DMS53 treated with DMSO at 0.1 percent for 48 hours (cell line): ENCODE data around the gene DLGAP4.
A peak's percentile ranks its signal among the peaks of the same experiment; 100 is the strongest.

Experiments
- DNase-seq: peaks from one replicate; lab custom pipeline; 2025; ENCODE audit not compliant: unreplicated experiment; lab: John Stamatoyannopoulos, UW

The DLGAP4 gene

DNA sequence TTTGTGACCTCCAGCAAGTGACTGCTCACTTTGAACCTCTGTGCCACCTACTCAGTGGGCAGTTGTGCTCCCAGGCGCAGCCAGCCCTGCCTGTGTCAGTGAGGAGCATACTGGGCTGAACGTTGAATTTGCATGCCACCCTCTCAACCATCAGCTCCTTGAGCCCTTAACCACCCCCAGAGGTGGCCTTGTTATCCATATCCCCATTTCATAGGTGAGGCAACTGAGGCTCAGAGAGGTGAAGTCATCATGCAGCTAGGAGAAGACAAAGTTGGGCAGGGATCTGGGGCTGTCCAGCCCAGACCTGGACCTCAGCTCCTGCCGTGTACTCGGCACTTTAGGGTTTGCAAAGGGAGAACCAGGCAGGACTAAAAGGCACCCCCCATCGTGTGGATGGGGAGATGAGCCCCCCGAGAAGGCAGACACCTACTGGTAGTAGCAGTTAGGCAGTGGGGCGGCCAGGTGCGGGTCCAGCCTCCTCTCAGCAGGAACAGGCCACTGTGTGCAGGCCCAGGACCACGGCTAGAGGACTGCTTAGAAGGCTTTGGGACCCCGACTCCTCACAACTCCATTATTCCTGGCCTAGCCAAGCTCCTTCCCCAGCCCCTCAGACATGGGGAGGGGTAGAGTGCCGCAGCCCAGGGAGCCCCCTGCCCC, 134.4 kb downstream of the DLGAP4 start:
- no peak for DNase-seq

DNA sequence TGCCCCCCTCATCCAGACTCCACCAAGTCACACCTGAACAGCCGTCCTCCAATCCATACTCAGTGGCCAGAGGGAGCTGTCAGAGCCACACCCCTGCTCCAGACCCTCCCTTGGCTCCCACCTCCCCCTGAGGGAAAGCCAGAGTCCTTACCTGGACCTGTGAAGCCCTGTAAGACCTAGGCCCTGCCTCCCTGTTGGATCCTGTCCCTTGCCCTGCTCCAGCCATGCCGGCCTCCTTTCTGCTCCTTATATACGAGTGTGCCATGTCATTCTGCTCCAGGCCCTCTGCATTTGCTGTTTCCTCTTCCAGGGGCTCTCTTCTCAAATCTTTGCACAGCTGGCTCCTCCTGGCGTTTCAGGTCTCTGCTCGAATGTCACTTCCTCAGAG, 134.9 kb downstream of the DLGAP4 start:
- peak; percentile 22 for DNase-seq

DNA sequence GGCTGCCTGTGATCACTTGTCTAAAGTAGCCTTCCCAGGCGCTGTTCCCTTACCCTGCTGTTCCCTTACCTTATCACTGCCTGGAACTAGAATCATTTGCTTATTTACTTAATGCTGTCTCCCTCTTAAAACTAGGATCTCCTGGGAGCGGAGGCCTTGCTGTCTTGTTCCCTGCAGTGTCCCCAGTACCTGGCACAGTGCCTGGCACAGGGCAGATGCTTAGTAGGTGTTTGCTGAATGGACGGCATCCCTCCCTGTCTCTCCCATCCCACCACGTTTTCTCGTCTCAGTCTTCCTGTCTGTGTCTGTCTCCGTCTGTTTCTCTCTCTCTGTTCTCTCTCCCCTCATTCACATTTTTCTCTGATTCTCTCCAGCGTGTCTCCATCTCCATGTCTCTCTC, 135.3 kb downstream of the DLGAP4 start:
- no peak for DNase-seq

DNA sequence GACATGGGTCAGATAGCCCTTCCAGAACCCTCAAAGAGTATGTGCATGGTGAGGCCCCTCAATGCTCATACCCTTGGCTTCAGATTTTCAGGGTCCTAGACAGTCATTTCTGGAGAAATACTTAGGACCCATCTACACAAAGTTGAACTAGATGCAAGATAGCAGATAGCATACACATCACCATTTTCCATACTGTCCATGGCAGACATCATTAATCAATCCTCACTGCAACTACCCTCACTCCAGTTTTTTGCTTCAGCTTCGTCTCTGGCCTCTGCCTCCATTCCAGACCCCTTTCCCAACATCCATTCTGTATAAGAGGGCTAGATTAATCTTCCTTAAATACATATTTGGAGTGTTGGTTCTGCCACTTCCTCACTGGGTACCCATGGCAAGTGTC, 139.7 kb downstream of the DLGAP4 start:
- DNase-seq, result no peak

DNA sequence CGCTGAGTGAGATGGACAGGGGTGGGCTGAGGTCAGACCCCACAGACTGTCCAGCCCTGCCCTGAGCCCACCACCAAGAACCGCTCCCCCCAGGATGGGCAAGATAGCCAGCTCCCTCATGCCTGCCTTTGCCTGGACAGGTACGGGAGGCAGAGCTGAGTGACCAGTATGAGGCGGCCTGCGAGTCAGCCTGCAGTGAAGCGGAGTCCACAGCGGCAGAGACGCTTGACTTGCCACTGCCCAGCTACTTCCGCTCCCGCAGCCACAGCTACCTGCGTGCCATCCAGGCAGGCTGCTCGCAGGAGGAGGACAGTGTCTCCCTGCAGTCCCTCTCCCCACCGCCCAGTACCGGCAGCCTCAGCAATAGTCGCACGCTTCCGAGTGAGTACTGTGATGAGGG, 140.4 kb downstream of the DLGAP4 start:
- no peak for DNase-seq

DNA sequence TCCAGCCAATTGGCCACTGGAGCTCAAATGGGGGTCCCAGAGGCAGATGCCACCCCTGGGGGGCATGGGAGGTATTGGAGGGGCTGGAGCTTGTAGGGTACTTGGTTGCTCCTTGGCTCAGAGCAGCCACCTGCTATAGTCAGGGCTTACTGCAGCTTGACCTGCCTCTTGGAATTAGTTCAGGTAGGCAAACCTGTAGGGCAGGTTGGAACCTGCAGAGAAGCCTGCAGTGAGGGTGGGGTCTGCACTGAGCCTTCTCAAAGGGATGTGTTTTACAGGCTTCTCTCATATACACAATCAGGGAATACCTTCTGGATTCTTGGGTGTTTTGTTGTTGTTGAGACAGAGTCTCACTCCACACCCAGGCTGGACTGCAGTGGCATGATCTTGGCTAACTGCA, 141.0 kb downstream of the DLGAP4 start:
- no peak for DNase-seq

DNA sequence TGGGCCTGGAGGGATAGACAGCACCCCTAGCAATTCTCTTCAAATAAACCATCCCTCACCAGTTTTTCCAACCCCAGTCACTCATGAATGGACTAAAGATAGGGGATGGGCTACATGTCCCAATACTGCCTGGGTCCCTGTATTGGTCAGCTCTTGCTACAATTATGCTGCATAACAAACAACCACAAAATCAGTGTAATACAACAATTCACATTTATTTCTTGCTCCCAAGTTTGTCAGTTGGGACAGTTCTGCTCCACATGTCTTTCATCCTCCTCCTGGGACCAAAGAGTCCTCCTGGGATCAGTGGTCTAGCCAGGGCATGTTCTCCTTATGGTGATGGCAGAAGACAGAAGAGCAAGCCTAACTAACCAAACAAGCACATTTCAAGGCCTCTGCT, 143.5 kb downstream of the DLGAP4 start:
- no peak for DNase-seq

DNA sequence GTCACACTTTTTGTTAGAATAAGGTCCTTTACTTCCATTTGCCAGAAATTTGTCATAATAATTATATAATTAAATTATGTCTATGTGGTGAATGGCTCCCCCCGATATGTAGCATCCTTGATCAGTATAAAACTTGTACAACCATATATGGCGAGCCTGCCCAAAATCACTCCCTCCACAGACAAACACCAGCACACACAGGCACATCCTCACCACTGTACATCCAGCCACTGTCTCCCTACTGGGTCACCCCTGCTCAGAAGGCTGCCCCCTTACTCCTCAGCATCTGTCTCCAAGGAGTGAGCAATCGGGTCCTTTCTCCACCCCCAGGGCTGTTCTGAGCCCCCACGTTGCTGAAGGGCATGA, 148.2 kb downstream of the DLGAP4 start:
- DNase-seq, result no peak

DNA sequence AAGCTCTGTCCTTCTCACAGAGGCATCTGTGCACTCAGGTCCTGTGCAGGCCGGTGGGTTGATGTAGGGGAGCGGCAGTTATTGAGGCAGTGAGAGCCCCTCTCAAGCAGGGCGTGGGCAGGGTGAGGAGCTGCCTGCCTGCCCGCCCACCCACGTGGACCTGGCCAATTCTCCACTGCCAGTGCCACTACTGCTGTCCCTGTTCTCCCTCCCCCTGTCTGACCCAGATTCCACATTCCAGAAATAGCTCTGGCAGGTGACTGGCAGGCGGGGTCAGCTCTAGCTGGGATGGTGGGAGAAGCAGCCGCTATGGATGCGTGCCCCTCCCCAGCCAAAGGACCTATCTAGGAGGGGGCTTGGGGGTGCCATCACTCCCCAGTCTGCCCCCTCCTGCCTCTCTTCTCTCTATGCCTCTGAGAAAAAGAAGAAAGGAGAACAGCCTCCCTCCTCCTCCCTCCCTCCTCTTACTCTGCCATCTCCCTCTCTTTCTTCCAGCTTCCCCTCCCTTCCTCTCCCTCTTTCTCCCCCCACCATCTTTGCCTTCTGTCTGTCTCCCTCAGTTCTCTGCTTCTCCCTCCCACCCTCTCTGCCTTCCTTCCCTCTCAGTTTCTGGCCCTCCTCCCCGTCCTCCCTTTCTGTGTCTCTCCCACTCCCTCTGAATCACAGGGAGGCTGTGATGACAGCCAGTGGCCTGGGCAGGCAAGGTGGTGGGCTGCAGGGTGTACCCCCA, 148.7 kb downstream of the DLGAP4 start:
- no peak for DNase-seq

DNA sequence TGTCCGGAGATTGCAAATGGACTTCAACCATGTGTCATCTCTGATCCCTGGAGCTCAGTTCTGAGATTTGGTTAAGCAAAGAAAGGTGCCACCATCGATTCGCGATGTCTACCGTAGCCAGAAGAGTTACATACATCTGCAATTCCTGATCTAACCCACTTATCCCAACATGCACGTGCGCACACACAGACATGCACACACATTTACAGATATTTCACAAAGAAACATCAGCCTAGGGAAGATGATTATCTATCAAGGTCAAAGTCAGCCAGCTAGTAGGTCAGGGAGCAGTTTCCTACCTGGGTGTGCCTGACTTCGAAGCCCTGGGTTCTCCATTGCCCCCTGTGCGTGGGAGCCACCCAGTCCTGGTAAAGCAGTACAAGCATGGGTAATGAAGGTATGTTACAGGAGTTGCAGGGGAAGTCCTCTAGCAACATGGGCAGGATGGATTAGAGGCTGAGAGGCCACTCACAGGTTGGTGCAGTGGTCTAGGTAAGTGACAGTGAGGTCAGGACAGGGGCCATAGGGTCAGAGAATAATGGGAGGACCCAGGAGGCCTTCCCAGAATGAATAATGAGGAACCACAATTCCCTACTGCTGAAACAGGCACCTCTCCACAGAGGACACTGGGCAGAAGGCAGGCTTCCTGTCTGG, 150.0 kb downstream of the DLGAP4 start:
- no peak for DNase-seq

DNA sequence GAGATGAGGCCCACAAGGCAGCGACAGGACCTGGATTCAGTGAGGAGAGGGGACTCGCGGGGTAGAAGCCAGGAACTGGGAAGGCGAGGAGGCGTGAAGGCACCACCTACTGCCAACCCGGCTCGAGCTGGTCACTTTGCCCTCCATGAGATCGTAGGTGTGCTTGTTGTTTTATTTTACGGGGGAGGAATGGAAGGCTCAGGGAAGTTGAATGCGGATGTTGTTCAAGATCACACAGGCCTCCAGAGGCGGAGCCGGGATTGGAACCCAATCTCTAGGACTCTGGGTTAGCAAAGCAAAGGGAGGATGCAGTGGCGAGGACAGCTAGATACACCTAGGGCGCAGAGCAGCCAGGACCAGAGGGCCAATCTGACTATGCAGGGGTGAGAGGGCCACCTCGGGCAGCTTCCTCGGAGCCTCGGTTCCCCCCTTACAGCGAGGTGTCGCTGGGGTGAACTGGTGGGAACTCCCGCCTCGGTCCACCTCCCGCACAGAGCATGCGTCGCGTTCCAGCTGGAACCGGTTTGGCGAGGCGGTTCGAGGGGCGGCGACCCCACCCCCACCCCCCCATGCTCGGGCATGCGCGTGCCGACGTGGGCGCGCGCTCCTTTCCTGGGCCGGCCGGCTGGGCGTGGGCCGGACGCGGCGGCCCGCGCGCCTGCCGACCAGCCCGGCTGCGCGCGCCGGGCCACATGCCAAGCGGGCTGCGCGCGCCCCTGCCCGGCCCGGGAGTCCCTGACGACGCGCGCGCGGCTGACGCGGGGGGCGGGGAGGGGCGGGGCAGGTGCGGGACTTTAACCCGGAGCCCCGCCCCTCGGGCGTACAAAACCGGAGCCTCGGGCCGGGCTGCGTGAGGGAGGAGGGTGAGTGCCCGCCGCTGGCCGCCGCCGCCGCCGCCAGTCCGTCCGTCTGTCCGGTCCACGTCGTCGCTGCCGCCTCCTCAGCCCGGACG, 154.8 kb downstream of the DLGAP4 start:
- DNase-seq, result peak; percentile 92

DNA sequence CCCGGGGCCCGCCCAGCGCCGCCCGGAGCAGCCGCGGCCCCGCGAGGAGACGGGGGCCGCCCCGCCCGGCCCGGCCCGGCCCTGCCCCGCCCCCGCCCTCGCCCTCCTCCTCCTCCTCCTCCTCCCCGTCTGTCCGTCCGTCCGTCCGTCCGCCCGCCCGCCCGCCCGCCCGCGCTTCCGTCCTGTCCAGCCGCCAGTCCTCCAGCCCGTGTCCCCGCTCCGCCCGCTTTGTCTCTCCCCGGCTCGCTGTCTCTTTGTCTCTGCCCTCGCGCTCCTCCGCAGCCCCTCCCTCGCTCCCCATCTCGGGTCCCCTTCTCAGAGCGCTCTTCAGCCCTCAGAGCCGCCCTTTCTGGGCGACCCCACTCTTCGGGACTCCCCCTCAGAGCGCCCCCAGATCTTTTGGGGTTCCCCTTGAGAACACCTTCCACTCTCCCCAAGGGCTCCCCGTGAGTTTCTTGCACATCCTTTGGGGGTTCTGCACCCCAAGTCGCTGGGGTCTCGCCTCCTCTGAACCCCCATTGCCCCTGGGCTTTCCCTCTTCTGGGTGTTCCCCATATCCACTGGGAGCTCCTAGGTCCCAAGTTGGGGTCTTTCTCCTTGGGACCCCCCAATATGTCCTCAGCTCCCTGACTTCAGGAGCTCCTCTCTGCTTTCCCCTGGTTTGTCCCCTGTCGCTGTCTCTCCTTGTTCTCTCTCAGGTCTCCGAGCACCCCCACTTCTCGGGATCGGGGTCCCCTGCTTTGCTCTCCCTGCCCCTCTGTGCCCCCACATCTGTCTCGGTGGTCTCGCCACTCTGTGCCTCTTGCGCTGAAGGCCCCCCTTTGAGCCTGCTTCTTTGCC, 155.7 kb downstream of the DLGAP4 start:
- DNase-seq, result peak; percentile 34

DNA sequence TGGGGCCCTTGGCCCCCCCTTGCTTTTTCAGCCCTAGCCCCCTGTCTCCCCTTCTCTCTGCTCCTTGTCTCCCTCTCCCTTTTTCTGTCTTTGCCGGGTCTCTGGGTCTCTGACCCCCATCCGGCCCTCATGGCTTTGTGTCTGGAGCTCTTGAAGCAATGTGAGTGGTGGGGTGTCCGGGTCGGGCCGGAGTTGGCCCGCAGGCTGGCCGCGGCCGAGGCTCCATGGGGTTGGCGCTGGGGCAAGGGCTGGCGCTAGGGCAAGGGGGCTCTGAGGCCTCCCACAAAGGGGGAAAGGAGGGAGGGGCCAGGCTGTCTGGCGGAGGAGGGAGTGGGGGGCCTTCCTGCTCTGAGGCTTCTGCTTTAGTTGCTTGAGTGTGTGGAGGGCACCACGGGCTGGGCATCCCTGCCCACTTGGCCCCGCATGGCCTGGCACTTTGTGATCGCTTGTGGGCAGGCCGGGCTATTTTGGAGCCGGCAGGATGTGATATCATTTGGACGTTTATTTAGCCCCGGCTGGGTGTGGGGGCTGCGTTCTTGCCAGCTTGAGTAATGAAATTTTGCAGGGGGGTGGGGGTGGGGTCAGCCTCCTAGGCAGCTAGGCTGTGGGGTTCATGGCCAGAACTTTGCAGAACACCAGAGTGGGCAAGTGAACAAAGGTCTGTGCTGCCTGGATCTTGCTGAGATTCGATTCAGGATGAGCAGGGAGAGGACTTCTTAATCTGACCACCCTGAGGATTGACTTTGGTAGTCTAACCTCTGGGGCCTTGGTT, 156.5 kb downstream of the DLGAP4 start:
- no peak for DNase-seq

DNA sequence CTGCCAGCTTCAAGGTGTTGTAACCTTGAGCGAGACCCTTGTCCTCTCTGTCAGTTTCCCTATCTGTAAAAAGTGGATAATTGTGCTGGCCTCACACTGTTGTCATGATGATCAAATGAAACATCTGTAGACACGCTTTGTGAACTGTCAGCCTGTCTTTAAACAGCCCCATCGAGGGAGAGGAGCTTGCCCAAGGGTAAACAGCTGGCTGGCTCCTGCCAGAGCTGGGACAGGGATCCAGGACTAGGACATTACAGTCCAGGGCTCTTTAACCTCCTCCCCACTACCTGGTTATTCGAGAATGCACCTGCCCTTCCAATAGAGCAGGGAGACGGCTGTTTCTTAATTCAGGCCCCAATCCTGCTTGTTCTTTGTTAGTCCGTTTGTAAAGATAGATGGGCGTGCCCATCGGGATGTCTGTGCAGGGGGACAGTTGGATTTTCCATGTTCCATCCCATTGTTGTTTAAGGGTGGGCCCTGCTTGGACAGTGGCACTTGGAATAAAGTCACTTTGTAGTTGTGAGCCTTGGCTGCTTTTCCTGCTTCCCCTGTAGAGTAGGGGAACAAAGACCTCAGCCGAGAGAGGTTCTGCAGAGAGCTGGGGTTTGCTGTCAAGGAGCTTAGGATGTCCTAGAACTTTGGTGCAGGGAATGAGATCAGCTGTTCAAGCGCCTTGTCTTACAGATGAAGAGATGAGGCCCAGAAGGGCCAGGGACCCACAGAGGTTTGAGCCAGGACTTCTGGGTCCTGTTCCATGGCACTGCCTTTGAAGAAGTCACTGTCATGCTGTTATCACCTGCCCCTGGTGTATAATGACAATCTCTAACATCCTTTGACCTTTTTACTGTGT, 157.3 kb downstream of the DLGAP4 start:
- DNase-seq, result no peak

DNA sequence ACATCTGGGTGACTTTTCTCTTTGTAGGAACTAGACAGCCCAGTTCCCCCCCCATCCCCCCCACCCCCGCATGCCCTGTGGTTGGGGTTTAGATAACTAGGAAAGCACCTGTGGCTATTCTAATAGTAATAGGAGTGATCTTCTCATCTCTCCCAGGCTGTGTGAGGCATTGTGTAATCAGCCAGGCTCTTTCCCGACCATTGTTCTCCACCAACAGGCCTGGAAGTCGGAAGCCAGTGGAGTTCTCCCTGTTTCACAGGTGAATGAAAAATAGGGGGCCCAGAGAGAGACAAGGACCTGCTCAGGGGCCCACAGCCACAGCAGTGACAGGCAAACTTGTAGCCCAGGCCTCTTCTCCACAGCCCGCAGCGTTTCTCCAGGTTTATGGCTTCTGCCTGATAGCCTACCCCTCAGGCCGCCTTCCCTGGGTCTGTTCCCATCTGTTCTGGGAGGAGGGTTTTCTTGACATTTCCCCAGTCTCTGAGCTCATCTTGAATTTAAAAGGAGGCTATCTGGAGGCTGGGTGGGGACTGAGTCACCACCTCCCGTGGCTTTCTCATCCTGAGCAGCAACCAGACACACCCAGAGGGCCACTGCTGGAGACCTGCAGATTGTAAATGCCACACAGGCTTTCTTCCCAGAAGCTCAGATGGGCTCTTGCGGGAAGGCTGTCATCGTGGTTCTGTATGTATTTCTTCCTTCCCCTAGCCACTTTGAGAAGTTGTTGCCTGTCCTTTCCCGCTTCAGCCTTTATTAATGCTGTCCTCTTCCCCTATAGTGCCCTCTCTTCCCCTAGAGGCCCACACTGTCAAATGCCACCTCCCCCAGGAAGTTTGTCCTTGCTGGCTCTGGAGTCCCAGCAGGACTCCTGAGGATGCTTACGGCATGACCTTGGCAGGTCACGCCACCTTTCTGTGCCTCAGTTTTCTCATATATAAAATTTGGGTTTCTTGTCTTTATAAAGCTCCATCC, 159.3 kb downstream of the DLGAP4 start:
- no peak for DNase-seq

DNA sequence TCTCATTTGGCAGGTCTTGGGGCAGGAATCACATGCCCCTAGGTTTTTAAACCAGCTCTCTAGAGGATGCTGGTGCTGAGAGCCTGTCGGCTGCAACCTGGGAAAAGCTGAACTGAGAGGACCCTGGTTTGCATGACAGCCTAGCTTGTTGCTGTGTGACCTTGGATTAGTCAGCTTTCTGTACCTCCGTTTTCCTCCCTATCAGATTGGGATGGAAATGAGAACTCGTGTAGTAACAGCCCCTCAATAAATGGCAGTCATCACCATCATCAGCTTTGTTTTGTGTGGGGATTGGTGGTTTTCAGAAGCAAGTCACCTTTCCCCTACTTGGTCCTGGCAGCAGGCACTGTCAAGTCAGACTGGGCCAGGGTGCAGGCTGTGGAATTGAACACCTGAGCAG, 159.9 kb downstream of the DLGAP4 start:
- no peak for DNase-seq
